Muscle of leg (tissue), 11 donors: ENCODE results near the gene IVD. TPM values are rescaled to one million over a fixed set of nuclear protein-coding genes. Genes with fewer than 3 reads are reported as not detected.

Source experiments
- DNase-seq: peaks from one replicate; pipeline ENCODE4 v3.0.0; 2013
- H3K27ac ChIP-seq: one replicate; pipeline ENCODE4 v1.5.1; 2013; ENCODE audit warnings: mild to moderate bottlenecking, low read length, control low read depth
- H3K27me3 ChIP-seq: one replicate; pipeline ENCODE4 v1.6.1; 2013; ENCODE audit warnings: low read length; ENCODE audit not compliant: control insufficient read depth, insufficient read depth
- H3K36me3 ChIP-seq: one replicate; pipeline ENCODE4 v1.6.1; 2013; ENCODE audit warnings: low read length; ENCODE audit not compliant: control insufficient read depth, insufficient read depth
- H3K4me1 ChIP-seq: one replicate; pipeline ENCODE4 v1.6.1; 2013; ENCODE audit warnings: low read length; ENCODE audit not compliant: control insufficient read depth, insufficient read depth
- H3K4me3 ChIP-seq: one replicate; pipeline ENCODE4 v1.5.1; 2013; ENCODE audit warnings: low read length, control low read depth
- H3K9me3 ChIP-seq: replicated peaks from 2 replicates; pipeline ENCODE4 v1.6.1; 2013; ENCODE audit warnings: low read depth, low read length; ENCODE audit not compliant: control insufficient read depth
- WGBS: methylation state at CpG from one replicate; pipeline ENCODE4 v1.1.5; 2013; ENCODE audit warnings: missing lambda C conversion rate; ENCODE audit not compliant: insufficient coverage; 5-methylcytosine and 5-hydroxymethylcytosine counted together
- polyA plus RNA-seq, 8 donors: library from polyadenylated mRNA; unstranded; fragments of 120-200 nt; gene quantifications; one replicate each; pipeline versions ENCODE4 v1.2.1 to v1.2.3, GENCODE V29; 2013; ENCODE audit warnings: inconsistent platforms in 1 of 8, low replicate concordance in 1 of 8; ENCODE audit not compliant: insufficient read length in 8 of 8, insufficient read depth in 1 of 8
- total RNA-seq: library from RNA; stranded (reverse); fragments of 120-200 nt; gene quantifications from one replicate; pipeline ENCODE4 v1.2.4, GENCODE V29; 2013

The IVD gene
- total and polyA plus RNA-seq, 9 donors: 30.5 to 60.3 (median 49.2) TPM

DNA sequence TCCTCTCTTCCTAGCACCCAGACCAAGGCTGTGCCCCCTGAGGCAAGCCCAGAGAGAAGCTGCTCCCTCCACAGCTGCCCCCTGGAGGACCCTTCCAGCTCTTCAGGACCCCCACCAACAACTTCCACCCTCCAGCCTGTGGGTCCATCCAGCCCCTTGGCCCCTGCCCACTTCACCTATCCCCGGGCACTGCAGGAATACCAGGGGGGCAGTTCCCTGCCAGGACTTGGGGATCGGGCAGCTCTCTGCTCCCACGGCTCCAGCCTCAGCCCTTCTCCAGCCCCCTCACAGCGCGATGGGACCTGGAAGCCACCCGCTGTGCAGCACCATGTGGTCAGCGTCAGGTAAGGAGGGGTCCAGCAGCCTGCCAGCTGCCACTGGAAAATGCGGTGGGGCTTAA lies 42.0 kb upstream of the IVD start:
- WGBS: 80% methylated on average over 4 of the region's 8 CpGs
- Histone ChIP-seq H3K4me1 (peaks cover 30% of the 10 kb centered on the region), H3K4me3 (no peak overlapping the region)

DNA sequence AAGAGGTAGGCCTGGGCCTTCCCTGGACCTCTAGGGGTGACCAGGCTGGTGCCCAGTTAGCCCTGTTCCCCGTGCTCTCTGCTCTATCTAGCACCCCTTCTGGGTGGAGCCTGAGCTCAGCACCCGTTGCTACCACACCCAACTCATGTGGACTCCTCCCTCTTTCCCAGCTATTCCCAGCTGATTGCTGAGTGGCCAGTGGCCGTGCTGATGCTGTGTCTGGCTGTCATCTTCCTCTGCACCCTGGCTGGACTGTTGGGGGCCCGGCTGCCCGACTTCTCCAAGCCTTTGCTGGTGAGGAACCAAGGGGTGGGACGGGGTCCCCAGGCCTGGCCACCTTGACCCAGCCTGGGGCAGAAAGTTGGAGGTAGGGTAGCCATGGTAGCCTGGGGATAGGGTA lies 41.3 kb upstream of the IVD start:
- Histone ChIP-seq H3K27ac (no peak overlapping the region), H3K4me3 (no peak overlapping the region), H3K36me3 (no peaks in the 10 kb centered on the region), H3K27me3 (peaks cover 19% of the 10 kb centered on the region), H3K4me1 (peaks cover 28% of the 10 kb centered on the region), H3K9me3 (no peaks in the 10 kb centered on the region)
- DNase-seq: no peak
- WGBS: 65% methylated on average over 4 of the region's 6 CpGs

More for the DNA sequence above, 42.0 kb upstream of the IVD start:
- Histone ChIP-seq H3K27ac (no peak overlapping the region), H3K36me3 (no peaks in the 10 kb centered on the region), H3K27me3 (peaks cover 25% of the 10 kb centered on the region), H3K9me3 (no peaks in the 10 kb centered on the region)
- DNase-seq: no peak

DNA sequence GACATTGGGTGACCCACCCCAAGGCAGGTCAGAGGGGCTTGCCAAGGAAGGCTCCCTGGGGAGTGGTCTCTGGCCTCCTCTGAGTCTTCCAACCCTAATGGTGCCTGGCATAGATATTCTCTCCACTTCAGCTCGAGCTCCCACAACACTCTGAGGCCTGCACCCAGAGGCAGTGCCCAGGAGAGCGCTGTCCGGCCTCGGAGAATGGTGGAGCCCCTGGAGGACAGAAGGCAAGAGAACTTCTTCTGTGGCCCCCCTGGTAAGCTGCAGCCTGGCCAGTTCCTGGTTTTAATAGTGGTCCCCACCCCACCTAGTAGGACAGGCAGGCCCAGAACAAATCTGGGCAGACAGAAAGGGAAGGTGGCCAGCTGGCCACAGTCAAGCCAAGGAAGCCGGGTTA lies 40.6 kb upstream of the IVD start:
- DNase-seq: no peak
- Histone ChIP-seq H3K9me3 (no peaks in the 10 kb centered on the region), H3K27me3 (peaks cover 12% of the 10 kb centered on the region), H3K4me3 (no peak overlapping the region), H3K4me1 (peaks cover 32% of the 10 kb centered on the region), H3K36me3 (no peaks in the 10 kb centered on the region), H3K27ac (no peak overlapping the region)
- whole genome bisulfite sequencing: 78% methylated on average over 4 of the region's 5 CpGs

DNA sequence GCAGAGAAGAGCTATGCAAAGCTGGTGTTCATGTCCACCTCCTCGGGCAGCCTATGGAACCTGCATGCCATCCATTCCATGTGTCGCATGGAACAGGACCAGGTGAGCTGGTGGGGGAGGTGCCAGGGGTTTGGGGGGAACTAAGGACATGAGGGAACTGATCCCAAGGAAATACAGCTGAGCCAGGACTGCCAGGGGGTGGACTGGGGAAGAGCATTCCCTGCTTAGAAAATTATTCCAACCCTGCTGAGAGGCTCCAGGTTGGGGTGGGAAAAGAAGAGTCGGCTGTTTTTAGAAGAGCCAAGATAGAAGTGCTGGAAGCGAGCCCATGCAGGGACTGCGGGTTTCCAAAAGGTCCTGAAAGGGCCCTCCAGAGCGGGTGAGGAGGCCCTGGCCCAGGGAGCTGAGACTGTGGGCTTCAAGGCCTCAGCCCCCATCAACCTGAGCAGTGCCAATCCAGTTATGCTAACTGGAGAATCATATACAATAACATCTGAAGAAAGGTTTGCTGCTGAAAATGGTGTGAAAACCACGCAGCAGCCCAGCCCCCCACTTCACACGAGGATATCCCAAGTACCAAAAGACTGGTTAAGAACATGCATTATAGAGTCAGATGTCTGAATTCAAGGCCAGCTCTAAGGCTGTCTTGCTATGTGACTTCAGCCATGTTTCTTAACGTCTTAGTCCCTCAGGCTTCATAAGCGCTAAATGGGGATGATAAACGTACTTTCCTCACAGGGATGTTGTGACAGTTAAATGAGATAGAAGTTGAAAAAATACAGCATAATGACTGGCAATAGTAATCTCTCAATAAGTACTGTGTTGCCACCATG lies 39.8 kb upstream of the IVD start:
- H3K27ac ChIP-seq: no peak overlapping the region
- no peaks in the 10 kb centered on the region for H3K9me3 ChIP-seq
- peaks cover 7% of the 10 kb centered on the region for H3K27me3 ChIP-seq
- no peaks in the 10 kb centered on the region for H3K36me3 ChIP-seq
- DNase-seq: no peak
- 62% methylated on average over 6 of the region's 11 CpGs for WGBS
- no peak overlapping the region for H3K4me3 ChIP-seq
- H3K4me1 ChIP-seq: peaks cover 32% of the 10 kb centered on the region

DNA sequence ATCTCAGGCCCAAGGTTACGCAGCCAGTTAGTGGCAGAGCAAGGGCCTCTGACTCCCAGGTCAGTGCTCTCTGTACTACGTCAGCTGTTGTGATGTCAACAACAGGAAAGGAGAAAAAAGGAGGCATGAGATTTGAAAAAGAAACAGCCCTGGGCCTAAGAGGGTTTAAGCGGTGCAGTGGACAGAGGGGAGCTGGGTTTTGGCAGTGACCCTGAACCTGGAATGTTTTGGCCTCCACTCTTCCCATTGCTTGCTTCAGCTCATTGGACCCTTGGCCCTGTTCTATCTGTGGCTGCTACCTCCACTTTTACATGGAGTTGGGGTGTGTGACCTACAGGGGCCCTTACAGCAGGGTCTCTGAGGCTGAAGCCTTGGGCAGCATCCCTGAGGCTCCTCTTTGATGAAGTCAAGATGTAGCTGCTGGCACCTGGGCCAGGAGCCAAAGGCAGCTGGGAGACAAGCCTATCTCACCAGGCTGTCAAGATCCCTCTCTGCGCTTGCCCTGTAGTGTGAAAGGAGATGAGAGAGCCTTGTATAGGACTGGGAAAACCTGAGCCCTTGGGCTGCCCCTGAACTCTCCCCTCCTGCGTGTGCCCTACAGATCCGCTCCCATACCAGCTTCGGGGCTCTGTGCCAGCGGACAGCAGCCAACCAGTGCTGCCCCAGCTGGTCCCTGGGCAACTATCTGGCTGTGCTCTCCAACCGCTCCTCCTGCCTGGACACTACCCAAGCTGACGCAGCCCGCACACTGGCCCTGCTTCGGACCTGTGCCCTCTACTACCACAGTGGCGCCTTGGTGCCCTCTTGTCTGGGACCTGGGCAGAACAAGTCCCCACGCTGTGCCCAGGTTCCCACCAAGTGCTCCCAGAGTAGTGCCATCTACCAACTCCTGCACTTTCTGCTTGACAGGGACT lies 38.9 kb upstream of the IVD start:
- peaks cover 5% of the 10 kb centered on the region for H3K27me3 ChIP-seq
- H3K9me3 ChIP-seq: no peaks in the 10 kb centered on the region
- WGBS: 81% methylated on average over 12 of the region's 14 CpGs
- no peak overlapping the region for H3K27ac ChIP-seq
- peaks cover 32% of the 10 kb centered on the region for H3K4me1 ChIP-seq
- no peak overlapping the region for H3K4me3 ChIP-seq
- H3K36me3 ChIP-seq: no peaks in the 10 kb centered on the region
- peak; percentile 74 for DNase-seq

DNA sequence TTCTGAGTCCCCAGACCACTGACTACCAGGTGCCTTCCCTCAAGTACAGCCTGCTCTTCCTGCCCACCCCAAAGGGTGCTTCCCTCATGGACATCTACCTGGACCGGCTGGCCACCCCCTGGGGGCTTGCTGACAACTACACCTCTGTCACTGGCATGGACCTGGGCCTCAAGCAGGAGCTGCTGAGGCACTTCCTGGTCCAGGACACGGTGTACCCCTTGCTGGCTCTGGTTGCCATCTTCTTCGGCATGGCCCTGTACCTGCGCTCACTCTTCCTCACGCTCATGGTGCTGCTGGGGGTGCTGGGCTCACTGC lies 38.3 kb upstream of the IVD start:
- Histone ChIP-seq H3K4me1 (peaks cover 32% of the 10 kb centered on the region), H3K9me3 (no peaks in the 10 kb centered on the region), H3K36me3 (no peaks in the 10 kb centered on the region), H3K27ac (no peak overlapping the region), H3K27me3 (peaks cover 5% of the 10 kb centered on the region), H3K4me3 (no peak overlapping the region)
- WGBS: 76% methylated on average over 5 of the region's 5 CpGs
- DNase-seq: no peak

DNA sequence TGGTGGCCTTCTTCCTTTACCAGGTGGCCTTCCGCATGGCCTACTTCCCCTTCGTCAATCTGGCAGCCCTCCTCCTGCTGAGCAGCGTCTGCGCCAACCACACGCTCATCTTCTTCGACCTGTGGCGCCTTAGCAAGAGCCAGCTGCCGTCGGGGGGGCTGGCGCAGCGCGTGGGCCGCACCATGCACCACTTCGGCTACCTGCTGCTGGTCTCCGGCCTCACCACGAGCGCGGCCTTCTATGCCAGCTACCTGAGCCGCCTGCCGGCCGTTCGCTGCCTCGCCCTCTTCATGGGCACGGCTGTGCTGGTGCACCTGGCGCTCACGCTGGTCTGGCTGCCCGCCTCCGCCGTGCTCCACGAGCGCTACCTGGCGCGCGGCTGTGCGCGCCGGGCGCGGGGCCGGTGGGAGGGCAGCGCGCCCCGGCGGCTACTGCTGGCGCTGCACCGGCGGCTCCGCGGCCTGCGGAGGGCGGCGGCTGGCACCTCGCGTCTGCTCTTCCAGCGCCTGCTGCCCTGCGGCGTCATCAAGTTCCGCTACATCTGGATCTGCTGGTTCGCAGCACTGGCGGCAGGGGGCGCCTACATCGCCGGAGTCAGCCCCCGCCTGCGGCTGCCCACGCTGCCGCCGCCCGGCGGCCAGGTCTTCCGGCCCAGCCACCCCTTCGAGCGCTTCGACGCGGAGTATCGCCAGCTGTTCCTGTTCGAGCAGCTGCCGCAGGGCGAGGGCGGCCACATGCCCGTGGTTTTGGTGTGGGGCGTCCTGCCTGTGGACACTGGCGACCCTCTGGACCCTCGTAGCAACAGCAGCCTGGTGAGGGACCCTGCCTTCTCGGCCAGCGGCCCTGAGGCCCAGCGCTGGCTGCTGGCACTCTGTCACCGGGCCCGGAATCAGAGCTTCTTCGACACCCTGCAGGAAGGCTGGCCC lies 37.6 kb upstream of the IVD start:
- peak overlapping the region; percentile 21 for H3K4me3 ChIP-seq
- peak overlapping the region; percentile 67 for H3K27ac ChIP-seq
- DNase-seq: peak; percentile 88
- H3K9me3 ChIP-seq: no peaks in the 10 kb centered on the region
- 10% methylated on average over 91 of the region's 91 CpGs for WGBS
- peaks cover 5% of the 10 kb centered on the region for H3K27me3 ChIP-seq
- peaks cover 32% of the 10 kb centered on the region for H3K4me1 ChIP-seq
- no peaks in the 10 kb centered on the region for H3K36me3 ChIP-seq

DNA sequence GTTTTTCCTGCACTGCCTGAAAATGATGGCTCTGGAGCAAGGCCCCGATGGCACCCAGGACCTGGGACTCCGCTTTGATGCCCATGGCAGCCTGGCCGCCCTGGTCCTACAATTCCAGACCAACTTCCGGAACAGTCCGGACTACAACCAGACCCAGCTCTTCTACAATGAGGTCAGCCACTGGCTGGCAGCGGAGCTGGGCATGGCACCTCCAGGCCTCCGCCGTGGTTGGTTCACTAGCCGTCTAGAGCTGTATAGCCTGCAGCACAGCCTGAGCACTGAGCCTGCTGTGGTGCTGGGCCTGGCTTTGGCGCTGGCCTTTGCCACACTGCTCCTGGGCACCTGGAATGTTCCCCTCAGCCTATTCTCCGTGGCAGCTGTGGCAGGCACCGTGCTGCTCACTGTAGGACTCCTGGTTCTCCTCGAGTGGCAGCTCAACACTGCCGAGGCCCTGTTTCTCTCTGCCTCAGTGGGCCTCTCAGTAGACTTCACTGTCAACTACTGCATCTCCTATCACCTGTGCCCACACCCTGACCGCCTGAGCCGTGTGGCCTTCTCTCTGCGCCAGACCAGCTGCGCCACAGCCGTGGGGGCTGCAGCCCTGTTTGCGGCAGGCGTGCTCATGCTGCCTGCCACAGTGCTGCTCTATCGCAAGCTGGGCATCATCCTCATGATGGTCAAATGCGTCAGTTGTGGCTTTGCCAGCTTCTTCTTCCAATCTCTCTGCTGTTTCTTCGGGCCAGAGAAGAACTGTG lies 36.7 kb upstream of the IVD start:
- Histone ChIP-seq H3K36me3 (no peaks in the 10 kb centered on the region), H3K27me3 (peaks cover 5% of the 10 kb centered on the region), H3K9me3 (no peaks in the 10 kb centered on the region), H3K4me3 (no peak overlapping the region), H3K27ac (peak overlapping the region; percentile 67), H3K4me1 (peaks cover 32% of the 10 kb centered on the region)
- 94% methylated on average over 24 of the region's 24 CpGs for WGBS
- no peak for DNase-seq

DNA sequence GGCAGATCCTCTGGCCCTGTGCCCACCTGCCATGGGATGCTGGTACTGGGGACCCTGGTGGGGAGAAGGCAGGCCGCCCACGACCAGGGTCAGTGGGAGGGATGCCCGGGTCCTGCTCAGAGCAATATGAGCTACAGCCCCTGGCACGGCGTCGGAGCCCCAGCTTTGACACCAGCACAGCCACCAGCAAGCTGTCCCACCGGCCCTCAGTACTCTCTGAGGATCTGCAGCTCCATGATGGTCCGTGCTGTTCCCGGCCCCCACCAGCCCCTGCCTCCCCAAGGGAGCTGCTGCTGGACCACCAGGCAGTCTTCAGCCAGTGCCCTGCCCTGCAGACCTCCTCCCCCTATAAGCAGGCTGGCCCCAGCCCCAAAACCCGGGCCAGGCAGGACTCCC lies 36.1 kb upstream of the IVD start:
- no peak overlapping the region for H3K27ac ChIP-seq
- no peak for DNase-seq
- H3K4me1 ChIP-seq: peaks cover 32% of the 10 kb centered on the region
- no peaks in the 10 kb centered on the region for H3K36me3 ChIP-seq
- peaks cover 5% of the 10 kb centered on the region for H3K27me3 ChIP-seq
- H3K9me3 ChIP-seq: no peaks in the 10 kb centered on the region
- WGBS: 79% methylated on average over 7 of the region's 10 CpGs
- H3K4me3 ChIP-seq: no peak overlapping the region
